NCI-H1105 (cell line): ENCODE results near the gene TIMELESS.
A peak's percentile ranks its signal among the peaks of the same experiment; 100 is the strongest.
"Not testable (repeated sequence)": the region's sequence is repeated elsewhere in the genome, so short reads cannot be mapped to it uniquely, and the experiment has no call there.

Experiments used
- DNase-seq: peaks from one replicate; lab custom pipeline; 2025; lab: John Stamatoyannopoulos, UW

Gene TIMELESS, protein sequence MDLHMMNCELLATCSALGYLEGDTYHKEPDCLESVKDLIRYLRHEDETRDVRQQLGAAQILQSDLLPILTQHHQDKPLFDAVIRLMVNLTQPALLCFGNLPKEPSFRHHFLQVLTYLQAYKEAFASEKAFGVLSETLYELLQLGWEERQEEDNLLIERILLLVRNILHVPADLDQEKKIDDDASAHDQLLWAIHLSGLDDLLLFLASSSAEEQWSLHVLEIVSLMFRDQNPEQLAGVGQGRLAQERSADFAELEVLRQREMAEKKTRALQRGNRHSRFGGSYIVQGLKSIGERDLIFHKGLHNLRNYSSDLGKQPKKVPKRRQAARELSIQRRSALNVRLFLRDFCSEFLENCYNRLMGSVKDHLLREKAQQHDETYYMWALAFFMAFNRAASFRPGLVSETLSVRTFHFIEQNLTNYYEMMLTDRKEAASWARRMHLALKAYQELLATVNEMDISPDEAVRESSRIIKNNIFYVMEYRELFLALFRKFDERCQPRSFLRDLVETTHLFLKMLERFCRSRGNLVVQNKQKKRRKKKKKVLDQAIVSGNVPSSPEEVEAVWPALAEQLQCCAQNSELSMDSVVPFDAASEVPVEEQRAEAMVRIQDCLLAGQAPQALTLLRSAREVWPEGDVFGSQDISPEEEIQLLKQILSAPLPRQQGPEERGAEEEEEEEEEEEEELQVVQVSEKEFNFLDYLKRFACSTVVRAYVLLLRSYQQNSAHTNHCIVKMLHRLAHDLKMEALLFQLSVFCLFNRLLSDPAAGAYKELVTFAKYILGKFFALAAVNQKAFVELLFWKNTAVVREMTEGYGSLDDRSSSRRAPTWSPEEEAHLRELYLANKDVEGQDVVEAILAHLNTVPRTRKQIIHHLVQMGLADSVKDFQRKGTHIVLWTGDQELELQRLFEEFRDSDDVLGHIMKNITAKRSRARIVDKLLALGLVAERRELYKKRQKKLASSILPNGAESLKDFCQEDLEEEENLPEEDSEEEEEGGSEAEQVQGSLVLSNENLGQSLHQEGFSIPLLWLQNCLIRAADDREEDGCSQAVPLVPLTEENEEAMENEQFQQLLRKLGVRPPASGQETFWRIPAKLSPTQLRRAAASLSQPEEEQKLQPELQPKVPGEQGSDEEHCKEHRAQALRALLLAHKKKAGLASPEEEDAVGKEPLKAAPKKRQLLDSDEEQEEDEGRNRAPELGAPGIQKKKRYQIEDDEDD

DNA sequence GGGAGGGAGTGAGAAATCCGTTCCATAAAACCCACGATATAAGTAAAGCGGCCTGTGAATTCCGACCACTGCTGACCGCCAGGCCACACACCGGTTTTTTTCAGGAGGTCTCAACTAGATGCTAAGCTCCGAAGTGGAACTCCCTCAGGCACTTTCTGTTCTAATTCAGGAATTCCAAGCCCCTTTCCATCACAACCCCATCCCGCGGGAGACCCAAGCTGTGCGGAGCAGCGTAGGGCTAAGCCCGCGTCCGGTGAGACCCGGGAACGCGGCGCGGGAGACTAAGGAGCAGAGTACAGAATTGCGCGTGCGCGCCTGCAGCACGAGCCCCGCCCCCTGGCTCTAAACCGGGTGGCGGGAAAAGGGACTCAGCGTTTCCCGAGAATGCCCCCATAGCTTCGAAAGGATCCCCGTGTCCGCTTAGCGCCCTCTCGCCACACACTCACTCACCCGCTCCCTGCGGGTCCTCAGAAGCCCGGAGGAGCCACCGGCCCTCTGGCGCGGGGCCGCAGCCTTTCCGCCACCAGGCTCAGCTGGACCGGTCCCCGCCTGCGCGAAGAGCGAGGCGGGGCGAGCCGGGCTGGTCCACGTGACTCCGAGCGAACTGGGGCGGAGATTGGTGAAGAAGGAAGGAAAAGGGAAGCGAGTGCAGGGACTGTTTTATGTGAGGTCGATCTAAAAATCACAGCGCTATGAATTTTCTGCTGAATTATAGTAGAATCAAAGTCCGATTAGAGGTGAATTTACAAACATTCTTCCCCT, at the start of gene TIMELESS:
TIMELESS (minus strand) TSS at position 567 of the 762 bp plus-strand sequence. CDS start 15,256 bp downstream, outside the sequence.
- peak; percentile 66 for DNase-seq

DNA sequence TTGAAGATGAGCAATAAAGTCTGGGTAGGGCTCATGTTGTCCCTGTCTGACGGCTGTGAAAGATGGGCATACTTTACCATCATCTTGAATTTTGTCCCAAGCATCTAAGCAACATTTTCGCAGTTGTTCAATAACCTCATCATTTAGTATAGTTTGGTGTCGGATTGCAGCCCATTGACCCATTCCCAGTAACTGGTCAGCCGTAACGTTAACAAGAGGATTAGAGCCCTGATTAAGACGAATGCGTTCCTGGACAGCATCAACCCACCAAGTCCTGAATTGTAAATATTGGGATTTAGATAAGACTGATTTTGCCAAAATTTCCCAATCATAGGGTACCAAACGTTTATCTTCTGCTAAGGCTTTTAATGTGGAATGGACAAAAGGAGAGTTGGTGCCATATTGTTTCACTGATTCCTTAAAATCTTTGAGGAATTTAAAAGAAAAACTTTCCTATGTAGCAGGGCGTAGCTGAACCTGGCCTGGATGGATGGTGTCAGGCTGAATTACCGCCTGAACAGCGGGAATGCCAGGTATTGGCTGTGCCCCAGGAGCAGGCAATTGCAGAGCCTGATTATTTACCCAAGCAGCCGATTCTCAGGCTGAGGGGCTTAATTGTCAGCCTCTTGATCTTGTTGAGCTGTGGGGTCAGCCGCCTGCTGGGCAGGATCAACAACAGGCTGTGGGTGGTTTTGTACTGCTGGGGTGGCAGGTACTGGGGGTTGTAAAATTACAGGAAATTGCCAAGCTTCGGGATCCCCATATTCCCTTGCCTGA, 49.1 kb upstream of the TIMELESS start:
- DNase-seq = peak; percentile 37

DNA sequence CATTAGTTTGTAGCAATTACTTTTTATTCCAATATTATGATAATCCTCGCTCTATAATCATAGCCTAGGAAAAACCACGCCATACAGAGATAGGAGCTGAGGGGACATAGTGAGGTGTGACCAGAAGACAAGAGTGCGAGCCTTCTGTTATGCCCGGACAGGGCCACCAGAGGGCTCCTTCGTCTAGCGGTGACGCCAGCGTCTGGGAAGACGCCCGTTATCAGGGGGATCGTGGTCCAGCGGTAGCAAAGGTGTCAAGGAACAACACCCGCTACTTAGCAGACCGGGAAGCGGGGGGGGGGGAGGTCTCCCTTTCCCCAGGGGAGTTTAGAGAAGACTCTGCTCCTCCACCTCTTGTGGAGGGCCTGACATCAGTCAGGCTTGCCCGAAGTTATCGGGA, 47.5 kb upstream of the TIMELESS start:
- not testable (repeated sequence) for DNase-seq

DNA sequence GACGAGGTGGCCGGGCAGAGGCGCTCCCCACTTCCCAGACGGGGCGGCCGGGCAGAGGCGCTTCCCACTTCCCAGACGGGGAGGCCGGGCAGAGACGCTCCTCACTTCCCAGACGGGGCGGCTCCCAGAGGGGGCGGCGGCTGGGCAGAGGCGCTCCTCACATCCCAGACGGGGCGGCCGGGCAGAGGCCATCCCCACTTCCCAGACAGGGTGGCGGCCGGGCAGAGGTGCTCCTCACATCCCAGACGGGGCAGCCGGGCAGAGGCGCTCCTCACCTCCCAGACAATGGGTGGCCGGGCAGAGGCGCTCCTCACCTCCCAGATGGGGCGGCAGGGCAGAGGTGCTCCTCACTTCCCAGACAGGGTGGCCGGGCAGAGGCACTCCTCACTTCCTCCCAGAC, 45.3 kb upstream of the TIMELESS start:
- not testable (repeated sequence) for DNase-seq

DNA sequence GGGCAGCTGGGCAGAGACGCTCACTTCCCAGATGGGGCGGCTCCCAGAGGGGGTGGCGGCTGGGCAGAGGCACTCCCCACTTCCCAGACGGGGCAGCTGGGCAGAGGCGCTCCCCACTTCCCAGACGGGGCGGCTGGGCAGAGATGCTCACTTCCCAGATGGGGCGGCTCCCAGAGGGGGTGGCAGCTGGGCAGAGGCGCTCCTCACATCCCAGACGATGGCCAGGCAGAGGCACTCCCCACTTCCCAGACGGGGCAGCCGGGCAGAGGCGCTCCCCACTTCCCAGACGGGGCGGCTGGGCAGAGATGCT, 44.8 kb upstream of the TIMELESS start:
- not testable (repeated sequence) for DNase-seq

DNA sequence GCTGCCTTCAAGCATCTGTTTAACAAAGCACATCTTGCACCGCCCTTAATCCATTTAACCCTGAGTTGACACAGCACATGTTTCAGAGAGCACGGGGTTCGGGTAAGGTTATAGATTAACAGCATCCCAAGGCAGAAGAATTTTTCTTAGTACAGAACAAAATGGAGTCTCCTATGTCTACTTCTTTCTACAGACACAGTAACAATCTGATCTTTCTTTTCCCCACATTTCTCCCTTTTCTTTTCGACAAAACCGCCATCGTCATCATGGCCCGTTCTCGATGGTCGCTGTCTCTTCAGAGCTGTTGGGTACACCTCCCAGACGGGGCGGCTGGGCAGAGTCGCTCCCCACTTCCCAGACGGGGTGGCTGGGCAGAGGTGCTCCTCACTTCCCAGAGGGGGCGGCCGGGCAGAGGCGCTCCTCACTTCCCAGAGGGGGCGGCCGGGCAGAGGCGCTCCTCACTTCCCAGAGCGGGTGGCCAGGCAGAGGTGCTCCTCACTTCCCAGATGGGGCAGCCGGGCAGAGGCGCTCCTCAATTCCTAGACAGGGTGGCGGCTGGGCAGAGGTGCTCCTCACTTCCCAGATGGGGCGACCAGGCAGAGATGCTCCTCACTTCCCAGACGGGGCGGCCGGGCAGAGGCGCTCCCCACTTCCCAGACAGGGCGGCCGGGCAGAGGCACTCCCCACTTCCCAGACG, 44.3 kb upstream of the TIMELESS start:
- DNase-seq = not testable (repeated sequence)

DNA sequence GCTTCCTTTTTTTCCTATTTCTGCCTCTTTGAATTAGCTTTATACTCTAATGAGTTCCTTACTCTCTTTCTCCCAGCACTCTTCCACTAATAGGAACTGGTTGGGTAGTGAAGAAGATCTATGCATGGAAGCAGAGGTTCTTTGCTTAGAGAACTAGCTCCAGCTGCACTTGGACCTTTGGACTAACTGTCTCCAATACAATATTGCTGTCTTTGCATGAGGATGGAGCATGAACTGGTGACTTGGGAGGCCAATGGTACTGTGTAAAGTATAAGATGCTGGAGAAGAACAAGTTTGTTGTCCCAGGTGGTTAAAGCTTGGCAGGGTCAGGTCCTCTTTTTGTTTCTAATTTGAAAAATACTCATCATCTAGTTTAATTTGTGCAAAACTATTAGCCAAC, 41.1 kb upstream of the TIMELESS start:
- DNase-seq = no peak

DNA sequence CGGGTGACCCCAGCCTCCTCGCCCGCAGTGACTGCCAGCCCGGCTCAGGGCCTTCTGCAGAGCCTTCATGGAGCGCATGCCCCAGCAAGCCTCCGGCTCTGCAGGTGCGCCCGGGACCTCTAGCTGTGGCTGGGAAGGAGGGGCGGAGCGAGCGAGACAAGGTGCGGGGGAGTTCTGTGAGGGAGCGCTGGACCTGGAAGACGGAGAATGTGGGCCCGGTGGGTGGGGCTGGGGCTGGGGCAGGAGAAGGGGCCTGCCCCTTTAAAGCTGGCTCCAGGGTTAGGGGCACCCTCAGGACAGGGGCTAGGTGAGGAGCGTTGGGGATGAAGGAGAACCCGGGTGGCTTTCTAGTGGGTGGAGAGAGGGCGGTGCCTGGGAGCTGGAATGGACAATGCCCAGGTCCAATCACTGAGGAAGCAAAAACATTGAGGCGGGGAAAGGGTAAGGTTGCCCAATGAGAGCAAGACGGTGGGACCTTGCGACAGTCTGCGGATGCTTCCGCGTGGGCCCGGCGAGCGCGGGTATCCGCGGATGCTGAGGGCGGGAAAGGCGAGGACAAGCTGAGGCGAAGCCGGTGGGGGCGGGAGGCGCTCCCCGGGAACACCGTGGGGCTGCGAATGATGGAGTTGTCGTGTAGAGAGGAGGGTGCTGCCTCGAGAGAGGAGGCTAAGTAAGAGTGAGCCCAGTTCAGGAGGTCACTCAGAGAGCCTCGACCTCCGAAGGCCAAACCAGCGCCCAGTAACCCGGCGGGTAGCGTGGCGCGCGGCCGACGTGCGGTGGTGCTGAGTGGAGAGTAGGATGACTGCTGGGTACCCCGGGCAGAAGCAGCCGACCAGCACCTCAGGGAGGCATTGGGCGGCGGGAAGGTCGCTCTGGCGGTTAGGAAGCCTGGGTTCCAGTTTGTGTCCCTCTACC, 39.1 kb upstream of the TIMELESS start, which contains the start of gene GLS2:
GLS2 (minus strand) TSS at position 121 of the 915 bp plus-strand sequence; CDS start at position 78, 43 bp downstream.
- DNase-seq = peak; percentile 48

DNA sequence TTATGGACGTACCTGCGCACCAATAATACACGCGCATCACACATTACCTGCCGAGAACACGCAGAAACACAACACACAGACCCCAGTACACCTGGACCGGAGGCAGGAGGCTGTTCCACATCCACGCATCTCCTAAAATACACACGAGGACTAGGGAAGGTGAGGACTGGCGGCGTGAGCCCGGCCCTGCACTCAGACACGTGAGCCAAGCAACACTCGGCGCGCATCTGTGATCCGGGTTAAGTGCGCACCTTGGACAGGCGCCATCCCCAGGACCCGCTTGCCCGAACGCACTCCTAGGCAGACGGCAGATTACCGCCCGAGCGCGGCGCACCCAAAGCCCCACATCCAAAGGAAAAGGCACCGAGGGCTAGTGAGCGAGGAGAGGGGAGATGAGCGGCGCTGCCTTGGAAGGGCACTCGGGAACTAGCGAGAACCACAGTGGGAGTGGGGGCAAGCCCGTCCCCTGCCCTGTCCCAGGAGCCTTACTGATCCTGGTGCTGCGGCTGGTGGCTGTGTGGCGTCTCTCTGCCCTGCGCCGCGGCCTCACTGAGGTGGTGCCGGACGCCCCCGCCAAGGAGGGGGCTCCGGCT, 38.3 kb upstream of the TIMELESS start:
- peak; percentile 29 for DNase-seq

DNA sequence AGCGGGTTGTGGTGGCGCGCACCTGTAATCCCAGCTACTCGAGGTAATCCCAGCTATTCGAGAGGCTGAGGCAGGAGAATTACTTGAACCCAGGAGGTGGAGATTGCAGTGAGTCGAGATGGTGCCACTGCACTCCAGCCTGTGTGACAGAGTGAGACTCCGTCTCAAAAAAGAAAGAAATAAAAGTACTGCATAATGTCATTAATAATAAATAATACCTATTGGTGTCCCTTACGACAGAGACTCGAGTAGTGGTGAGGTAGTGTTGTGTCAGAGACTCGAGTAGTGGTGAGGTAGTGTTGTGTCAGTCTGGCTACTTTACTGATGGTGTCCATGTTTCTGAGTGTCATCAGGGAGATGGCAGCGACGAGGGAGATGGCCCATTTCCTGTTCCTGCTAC, 37.5 kb upstream of the TIMELESS start:
- no peak for DNase-seq

DNA sequence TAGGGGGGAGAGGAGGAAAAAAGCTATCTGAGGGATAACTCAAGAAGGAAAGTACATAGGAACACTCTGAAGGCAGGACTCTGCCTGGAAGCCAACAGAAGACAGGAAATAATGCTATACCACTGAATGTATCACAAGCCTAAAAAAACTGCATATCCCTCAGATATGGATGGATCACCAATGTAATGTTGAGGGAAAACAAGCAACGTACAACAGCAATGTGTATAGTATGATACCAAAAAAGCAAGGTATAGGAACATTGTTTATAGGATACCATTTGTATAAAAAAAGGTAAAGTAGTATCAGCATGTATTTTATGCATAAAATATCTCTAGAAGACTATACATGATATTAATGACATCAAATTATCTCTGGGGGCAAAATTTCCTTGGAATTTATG, 35.3 kb upstream of the TIMELESS start:
- DNase-seq = no peak

DNA sequence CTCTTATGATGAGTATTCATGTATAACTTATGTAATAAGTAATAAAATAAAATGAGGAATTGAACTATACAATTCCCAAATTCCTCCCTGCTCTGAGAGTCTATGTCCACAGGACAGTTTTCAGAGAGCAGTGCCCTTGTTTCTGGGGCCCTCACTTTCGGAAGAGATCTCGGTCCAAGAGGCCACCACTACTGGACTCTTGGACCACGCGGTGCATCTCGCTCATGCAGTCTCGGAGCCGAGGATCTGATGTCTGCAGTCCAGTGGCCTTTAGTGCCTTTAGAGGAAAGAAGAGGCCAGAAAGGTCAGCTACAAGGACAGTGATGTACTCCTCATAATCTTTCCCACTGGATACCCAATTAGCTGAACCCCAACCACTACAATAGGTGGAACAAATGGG, 30.4 kb upstream of the TIMELESS start:
- DNase-seq = no peak

DNA sequence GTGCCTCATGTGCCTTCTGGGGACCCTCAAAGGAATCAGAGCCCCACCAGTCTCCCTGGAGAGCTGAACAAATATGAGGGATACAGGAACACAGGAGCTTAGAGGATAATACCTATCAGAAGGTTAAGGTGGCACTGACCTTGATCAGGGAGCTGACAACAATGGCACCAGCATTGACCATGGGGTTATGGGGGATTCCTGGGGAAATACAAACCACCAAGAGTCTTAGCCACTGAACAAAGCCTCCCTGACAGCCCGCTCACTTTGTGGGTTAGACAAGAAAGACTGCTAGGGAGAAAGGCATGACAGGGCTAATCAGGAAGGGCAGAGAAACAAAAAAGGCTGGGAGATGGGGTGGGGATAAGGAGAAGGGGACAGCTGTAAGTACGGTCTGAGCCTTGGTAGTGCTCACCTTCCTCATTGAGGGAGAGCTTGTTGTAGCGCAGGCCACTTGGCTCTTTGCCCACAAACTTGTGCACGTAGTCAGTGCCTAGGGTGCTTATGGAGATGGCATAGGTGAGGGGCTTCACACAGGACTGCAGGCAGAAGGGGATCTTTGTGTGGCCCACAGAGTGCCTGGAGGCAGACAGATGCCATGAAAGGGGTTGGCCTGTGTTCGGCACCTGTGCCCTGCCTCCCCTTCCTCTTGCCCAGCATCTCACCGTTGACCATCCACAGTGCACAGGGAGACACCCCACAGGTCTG, 28.4 kb upstream of the TIMELESS start:
- no peak for DNase-seq

DNA sequence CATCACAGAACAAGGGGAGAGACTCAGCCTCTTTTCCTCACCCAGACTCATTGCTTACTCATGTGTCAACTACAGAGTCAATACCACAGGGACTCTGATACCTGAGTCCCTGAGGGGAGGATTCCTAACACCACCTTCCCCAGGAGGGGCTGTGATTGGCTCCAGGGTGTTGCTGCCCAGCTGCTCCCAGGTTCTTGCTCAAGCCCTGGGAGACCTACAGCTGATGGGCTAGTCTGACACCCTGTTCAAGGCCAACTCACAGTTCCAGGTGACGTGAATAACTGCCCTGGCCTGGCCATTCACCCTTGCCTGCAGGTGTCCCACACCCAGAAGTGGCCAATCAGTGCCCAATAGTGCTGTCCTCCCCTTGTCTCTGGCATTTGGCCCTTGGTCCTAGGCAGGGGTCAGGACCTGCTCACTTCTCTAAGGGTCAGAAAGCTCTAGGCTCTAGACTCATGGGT, 27.8 kb upstream of the TIMELESS start:
- no peak for DNase-seq

DNA sequence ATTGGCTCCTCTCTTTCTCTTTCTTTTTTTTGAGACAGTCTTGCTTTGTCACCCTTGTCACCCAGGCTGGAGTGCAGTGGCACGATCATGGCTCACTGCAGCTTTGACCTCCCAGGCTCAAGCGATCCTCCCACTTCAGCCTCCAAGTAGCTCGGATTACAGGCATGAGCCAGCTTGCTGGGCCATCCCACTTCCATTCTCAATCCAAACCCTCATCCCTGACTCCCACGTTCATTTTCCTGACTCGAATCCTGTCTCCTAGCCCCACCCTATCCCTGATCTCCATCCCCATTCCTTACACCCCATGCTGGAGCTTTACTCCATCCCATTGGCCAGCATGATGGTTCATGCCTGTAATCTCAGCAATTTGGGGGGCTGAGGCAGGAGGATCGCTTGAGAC, 26.9 kb upstream of the TIMELESS start:
- DNase-seq = no peak

DNA sequence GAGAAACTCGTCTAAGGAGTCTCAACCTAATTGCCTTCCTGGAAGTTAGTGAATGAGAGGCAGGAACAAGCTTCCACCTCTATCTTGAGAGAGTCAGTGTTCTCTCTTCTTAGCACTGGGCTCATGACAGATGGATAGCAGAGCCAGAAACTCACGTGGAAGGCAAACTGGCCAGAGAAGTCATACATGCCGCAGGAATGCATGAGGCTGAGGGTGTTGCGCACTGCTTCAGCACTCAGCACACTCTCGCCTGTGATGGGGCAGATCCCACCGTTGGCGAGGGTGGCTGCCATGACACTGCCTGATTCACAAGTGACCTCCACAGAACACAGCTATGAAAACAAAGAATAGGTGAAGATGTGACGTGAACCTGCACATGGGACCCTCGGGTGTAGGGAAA, 25.2 kb upstream of the TIMELESS start:
- no peak for DNase-seq

DNA sequence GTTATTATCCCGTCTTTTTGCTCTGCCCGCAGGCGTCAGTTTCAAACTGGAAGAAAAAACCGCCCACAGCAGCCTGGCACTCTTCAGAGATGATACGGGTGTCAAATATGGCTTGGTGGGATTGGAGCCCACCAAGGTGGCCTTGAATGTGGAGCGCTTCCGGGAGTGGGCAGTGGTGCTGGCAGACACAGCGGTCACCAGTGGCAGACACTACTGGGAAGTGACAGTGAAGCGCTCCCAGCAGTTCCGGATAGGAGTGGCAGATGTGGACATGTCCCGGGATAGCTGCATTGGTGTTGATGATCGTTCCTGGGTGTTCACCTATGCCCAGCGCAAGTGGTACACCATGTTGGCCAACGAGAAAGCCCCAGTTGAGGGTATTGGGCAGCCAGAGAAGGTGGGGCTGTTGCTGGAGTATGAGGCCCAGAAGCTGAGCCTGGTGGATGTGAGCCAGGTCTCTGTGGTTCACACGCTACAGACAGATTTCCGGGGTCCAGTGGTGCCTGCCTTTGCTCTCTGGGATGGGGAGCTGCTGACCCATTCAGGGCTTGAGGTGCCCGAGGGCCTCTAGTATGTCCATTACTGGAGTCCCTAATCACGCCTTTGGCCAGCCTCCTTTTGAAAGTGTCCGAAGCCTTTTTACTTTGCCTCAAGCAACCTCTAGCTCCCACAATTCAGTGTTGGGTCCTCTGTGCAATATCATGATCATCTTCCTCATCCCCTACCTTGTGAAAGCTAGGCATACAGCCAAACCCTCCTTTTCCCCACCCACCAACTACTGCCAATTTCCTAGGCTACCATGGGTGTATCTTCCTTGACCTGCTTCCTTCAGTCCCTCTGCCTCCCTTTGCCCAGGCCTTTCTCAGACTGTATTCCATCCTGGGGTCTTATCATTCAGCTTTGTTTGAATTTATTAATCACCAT, 20.0 kb upstream of the TIMELESS start:
- no peak for DNase-seq
